Heart left ventricle (tissue), 16 donors: Measurements from ENCODE around the gene ETV5. TPM values are rescaled to one million over a fixed set of nuclear protein-coding genes. Genes with fewer than 3 reads are reported as not detected.

Experiments
- ATAC-seq, 4 donors: fragments of 200-7000 bp; cut with Tn5 transposase; one replicate each; pipeline ENCODE4 v1.9.1; 2020 to 2022; ENCODE audit warnings: moderate library complexity in 4 of 4, mild to moderate bottlenecking in 3 of 4, moderate number of reproducible peaks in 1 of 4
- DNase-seq, 5 donors: peaks; one replicate each; pipeline ENCODE4 v3.0.0-alpha.2; 2020
- H3K27ac ChIP-seq, 12 donors: fragments of 200-600 bp; sonication (generic) in 4 of 12; one replicate each; pipeline versions ENCODE4 v1.5.0 to v1.8.0; 2016 to 2022; ENCODE audit warnings: mild to moderate bottlenecking in 2 of 12
- H3K27me3 ChIP-seq, 9 donors: fragments of 200-600 bp; sonication (generic) in 2 of 9; one replicate each; pipeline versions ENCODE4 v1.5.1 to v1.8.0; 2016 to 2022; ENCODE audit warnings: mild to moderate bottlenecking in 3 of 9
- H3K36me3 ChIP-seq, 9 donors: fragments of 200-600 bp; sonication (generic) in 2 of 9; one replicate each; pipeline versions ENCODE4 v1.5.0 to v1.8.0; 2018 to 2022; ENCODE audit warnings: mild to moderate bottlenecking in 2 of 9
- H3K4me1 ChIP-seq, 12 donors: fragments of 200-600 bp; sonication (generic) in 4 of 12; one replicate each; pipeline versions ENCODE4 v1.5.0 to v1.8.0; 2016 to 2022; ENCODE audit warnings: mild to moderate bottlenecking in 3 of 12
- H3K4me3 ChIP-seq, 12 donors: fragments of 200-600 bp; sonication (generic) in 4 of 12; one replicate each; pipeline versions ENCODE4 v1.5.0 to v1.8.0; 2017 to 2022; ENCODE audit warnings: mild to moderate bottlenecking in 9 of 12, moderate library complexity in 4 of 12
- H3K9me3 ChIP-seq, 12 donors: fragments of 200-600 bp; sonication (generic) in 4 of 12; one replicate each; pipeline versions ENCODE4 v1.5.0 to v1.8.0; 2016 to 2022; ENCODE audit warnings: mild to moderate bottlenecking in 1 of 12
- CTCF ChIP-seq, 12 donors: fragments of 200-600 bp; sonication (generic) in 4 of 12; IDR thresholded peaks; one replicate each; pipeline versions ENCODE4 v1.5.0 to v1.8.0; 2018 to 2022; ENCODE audit warnings: antibody characterized with exemption in 12 of 12, mild to moderate bottlenecking in 5 of 12
- POLR2A ChIP-seq, 2 donors: fragments of 450-650 bp; IDR thresholded peaks; one replicate each; pipeline ENCODE4 v1.6.1; 2017; ENCODE audit warnings: antibody characterized with exemption in 2 of 2, mild to moderate bottlenecking in 2 of 2, moderate library complexity in 2 of 2
- WGBS, 4 donors: extraction: QIAGEN DNeasy Blood & Tissue Kit in 2 of 4; methylation state at CpG; one replicate each; pipeline versions ENCODE4 v1.1.5 to v1.1.7; 2013 to 2018; 5-methylcytosine and 5-hydroxymethylcytosine counted together
- intact Hi-C, 10 donors: fragments of 100-400 bp; cut with DNase I; formaldehyde crosslinking; loops; one replicate each; pipeline versions ENCODE4 v1.11.1 to v1.14.2; 2022
- polyA plus RNA-seq, 2 donors: library from polyadenylated mRNA; stranded (reverse); fragments of 200-250 nt; gene quantifications; one replicate each; pipeline ENCODE4 v1.2.3, GENCODE V29; 2013
- total RNA-seq, 9 donors: library from RNA; depleted of rRNA in 2 of 9; stranded (reverse); fragments of >200 nt in 2 of 9; fragmentation: NEBNext Ultra II Directional in 3 of 9; extraction: Animal tissue kit (Norgen Biotek cat#: 25700) in 3 of 9; gene quantifications; one replicate each; pipeline versions ENCODE4 v1.1.0 to v1.2.4, GENCODE V29; 2016 to 2023
- donor health status: ischemic (EF 13 %, LVEDD 7.1; RV severe dilation, severe dysfunction).
- donor health status: healthy with polysubstance abuse.
- donor health status: DM: no; HTN: yes; CAD: no.
- donor health status: DM: no; HTN: no; CAD: no.
- donor health status: ischemic (EF 25% LVEDD 6.9; RV normal size, moderate dysfunction).
- donor health status: ischemic (EF 25% LVEDD 5.7; RV mildly dilated, moderate dysfunction).
- donor health status: healthy.
- donor health status: DM: yes; HTN: yes; CAD: no.
- donor health status: ischemic (EF 35%, LVEDD 5.7; RV mildly dilated, moderate dysfunction).
- donor health status: nonischemic (EF 11% LVEDD 7.7; RV severe dilation, severe dysfunction).
- donor health status: DM: yes; HTN: yes; CAD: no.
- donor health status: PGD.
- donor health status: ischemic (EF 29% LVEDD 5.4; RV normal size, mild dysfunction).
- donor health status: nonischemic (EF 23%, LVEDD 6.1; RV moderate dilation, normal function).

Gene ETV5
- total and polyA plus RNA-seq, 11 donors, result 0.65 to 29.9 (median 6.9) TPM

- H3K4me3 ChIP-seq, result no peak overlapping the region
- no peak for DNase-seq
- H3K9me3 ChIP-seq, result no peaks in the 10 kb centered on the region
- no peaks in the 10 kb centered on the region for H3K27me3 ChIP-seq
- intact Hi-C loops, result no loop called here
- peaks cover 0 to 20% (median 9%) of the 10 kb centered on the region in 9 donors for H3K36me3 ChIP-seq
- ATAC-seq, result peak in 3 of 4 donors; percentile 41 to 59 (median 59)
- no peak for TF ChIP-seq POLR2A (IDR thresholded peaks at IDR 0.05)
- TF ChIP-seq CTCF (IDR thresholded peaks at IDR 0.05), result no peak
- WGBS, 4 donors, result 53 to 64% (median 56%) methylated on average over 8 of the region's 8 CpGs
- peaks cover 0 to 34% (median 0%) of the 10 kb centered on the region in 12 donors for H3K4me1 ChIP-seq
- H3K27ac ChIP-seq, result no peak overlapping the region
These were observed 43.5 kb upstream of the ETV5 start for GRCh38 chr3:186152361-186152798.

- H3K9me3 ChIP-seq, result no peaks in the 10 kb centered on the region
- no peak overlapping the region for H3K4me3 ChIP-seq
- no peak overlapping the region for H3K27ac ChIP-seq
- no peaks in the 10 kb centered on the region for H3K27me3 ChIP-seq
- no peak for DNase-seq
- no peak for TF ChIP-seq POLR2A (IDR thresholded peaks at IDR 0.05)
- TF ChIP-seq CTCF (IDR thresholded peaks at IDR 0.05), result no peak
- intact Hi-C loops, result no loop called here
- 83 to 89% (median 87%) methylated on average over 7 of the region's 7 CpGs for WGBS, 4 donors
- ATAC-seq, result no peak
- peaks cover 0 to 34% (median 0%) of the 10 kb centered on the region in 12 donors for H3K4me1 ChIP-seq
- peaks cover 0 to 20% (median 9%) of the 10 kb centered on the region in 9 donors for H3K36me3 ChIP-seq
These were observed 42.4 kb upstream of the ETV5 start for GRCh38 chr3:186151077-186151971.

- ATAC-seq (no peak), DNase-seq (no peak)
- Histone ChIP-seq H3K36me3 (peaks cover 0 to 20% (median 9%) of the 10 kb centered on the region in 9 donors), H3K27me3 (no peaks in the 10 kb centered on the region), H3K9me3 (no peaks in the 10 kb centered on the region), H3K4me3 (no peak overlapping the region), H3K4me1 (peaks cover 0 to 34% (median 0%) of the 10 kb centered on the region in 12 donors), H3K27ac (no peak overlapping the region)
- WGBS, 4 donors, result 66 to 77% (median 73%) methylated on average over 11 of the region's 11 CpGs
- TF ChIP-seq CTCF (IDR thresholded peaks at IDR 0.05), result no peak
- TF ChIP-seq POLR2A (IDR thresholded peaks at IDR 0.05), result no peak
- intact Hi-C loops, result no loop called here
These were observed 41.3 kb upstream of the ETV5 start for GRCh38 chr3:186150041-186150830.
